ENCODE data around the gene CNTN6. TPM values are rescaled to one million over a fixed set of nuclear protein-coding genes. Genes with fewer than 3 reads are reported as not detected.
"Not testable (repeated sequence)": the region's sequence is repeated elsewhere in the genome, so short reads cannot be mapped to it uniquely, and the experiment has no call there.

The CNTN6 gene
- total RNA-seq, 1 donor from 2014 or later, result 0.16 TPM

DNA sequence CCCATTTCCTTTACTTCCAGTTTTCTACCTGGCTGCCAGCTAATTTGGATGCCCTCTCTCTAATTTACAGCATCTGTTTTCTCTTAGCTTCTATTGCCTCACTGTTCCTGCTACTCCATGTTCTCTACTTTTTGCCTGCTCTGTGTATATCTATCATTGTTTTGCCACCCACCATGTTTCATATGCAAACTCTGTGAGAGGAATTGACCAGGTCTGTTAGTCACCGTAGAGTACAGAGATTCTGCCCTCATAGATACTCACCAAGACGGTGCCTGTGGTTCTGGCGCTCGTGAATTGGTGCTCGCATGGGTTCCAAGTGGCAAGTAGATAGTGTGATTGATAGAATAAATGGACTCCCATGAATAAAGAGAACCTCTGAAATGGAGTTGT is 288.8 kb downstream of the CNTN6 start:
- intact Hi-C loops (cut with DNase I), result no loop called here
- DNase-seq (ENCODE audit: low spot score), result no peak

GRCh38 chr3:1387396-1387905 is 294.6 kb downstream of the CNTN6 start:
- intact Hi-C loops (cut with DNase I); DNase-seq (ENCODE audit: low spot score): not testable (repeated sequence)

GRCh38 chr3:1394188-1394587 is 301.4 kb downstream of the CNTN6 start:
- no peak for DNase-seq (ENCODE audit: low spot score)
- intact Hi-C loops (cut with DNase I), result no loop called here

GRCh38 chr3:1400571-1400970 is 307.7 kb downstream of the CNTN6 start:
- no peak for DNase-seq (ENCODE audit: low spot score)

GRCh38 chr3:1404270-1404962 is 311.6 kb downstream of the CNTN6 start:
- intact Hi-C loops (cut with DNase I), result no loop called here
- no peak for DNase-seq (ENCODE audit: low spot score)

More at GRCh38 chr3:1400571-1400970, 307.7 kb downstream of the CNTN6 start:
- intact Hi-C loops (cut with DNase I), result no loop called here

DNA sequence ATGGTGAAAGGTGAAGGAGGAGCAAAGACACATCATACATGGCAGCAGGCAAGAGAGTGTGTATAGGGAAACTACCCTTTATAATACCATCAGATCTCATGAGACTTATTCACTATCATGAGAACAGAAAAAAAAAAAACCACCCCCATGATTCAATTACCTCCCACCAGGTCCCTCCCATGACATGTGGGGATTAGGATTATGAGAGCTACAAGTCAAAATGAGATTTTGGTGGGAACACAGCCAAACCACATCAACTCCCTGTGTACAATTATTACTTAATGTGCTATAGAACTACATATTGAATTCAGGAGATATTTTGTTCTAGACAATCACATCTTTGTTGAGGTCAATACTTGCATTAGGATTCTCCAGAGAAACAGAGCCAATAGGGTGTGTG is 313.4 kb downstream of the CNTN6 start:
- intact Hi-C loops (cut with DNase I), result no loop called here
- no peak for DNase-seq (ENCODE audit: low spot score)

GRCh38 chr3:1421577-1421976 is 328.8 kb downstream of the CNTN6 start:
- intact Hi-C loops (cut with DNase I), result no loop called here
- no peak for DNase-seq (ENCODE audit: low spot score)

DNA sequence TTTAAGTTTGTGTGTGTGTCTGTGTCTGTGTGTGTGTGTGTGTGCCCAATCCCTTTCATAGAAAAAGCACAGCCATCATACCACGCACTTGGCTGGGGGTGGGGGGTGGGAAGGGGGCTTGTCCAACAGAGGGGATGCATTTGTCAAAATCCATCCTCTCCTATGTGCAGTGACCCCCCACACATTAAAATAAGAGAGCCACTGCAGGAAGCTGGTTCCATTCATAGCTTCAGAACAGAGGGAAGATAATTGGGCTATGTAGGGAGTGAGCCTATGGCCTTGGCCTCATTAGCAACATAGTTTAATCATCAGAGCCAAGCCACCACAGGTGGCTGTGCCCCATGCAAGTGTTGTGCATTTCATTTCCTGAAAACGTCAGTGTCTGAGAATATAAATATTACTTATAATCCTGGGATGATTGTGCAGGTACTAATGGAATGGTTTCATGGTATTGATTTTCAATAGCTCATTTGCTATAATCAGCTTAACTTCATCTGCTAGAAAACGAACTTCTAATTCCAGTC is 330.8 kb downstream of the CNTN6 start:
- intact Hi-C loops (cut with DNase I), result no loop called here

DNA sequence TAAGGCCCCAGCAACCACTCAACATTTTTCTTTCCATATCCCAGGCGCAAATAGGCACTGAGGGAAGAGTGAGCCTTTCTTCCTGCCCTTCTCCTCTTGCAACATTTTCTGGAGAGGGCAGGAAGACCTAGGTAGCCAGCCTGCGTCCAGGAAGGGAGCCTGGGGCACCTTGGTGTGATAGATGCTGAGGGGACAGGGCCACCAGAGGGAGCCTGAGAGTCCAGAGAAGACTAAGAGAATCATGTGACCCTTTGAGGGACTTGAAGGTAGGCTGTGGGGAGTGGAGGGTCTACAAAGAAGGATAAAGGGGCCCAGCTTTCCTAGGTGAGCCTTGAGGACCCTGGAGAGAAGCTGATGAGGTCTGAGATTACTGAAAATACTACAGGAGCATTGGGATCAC is 346.6 kb downstream of the CNTN6 start:
- intact Hi-C loops (cut with DNase I), result loop anchor here (10.0 kb wide), 1 partner anchor 1575 kb away; no protein-coding TSS in a partner anchor
- no peak for DNase-seq (ENCODE audit: low spot score)

More for the DNA sequence above, 330.8 kb downstream of the CNTN6 start:
- DNase-seq (ENCODE audit: low spot score), result no peak

DNA sequence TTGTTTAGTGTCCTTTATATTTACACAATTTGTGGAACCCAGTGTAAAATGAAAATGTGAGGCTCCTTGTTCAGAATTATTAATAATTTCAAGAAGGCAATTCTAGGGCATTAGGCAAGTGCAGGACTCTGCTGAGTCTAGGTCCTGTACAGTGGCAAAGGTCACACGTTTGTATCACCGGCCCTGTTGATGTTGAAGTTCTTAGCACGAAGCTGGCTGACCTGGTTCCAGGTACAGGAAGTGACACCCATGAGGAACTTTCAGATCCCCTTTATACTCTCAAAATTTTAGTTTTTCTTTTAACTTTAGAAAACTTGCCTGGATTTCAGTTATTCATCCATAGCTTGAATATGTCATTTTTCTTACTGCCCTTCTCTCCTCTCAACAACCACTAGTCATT is 349.4 kb downstream of the CNTN6 start:
- DNase-seq (ENCODE audit: low spot score), result no peak
- intact Hi-C loops (cut with DNase I), result no loop called here

DNA sequence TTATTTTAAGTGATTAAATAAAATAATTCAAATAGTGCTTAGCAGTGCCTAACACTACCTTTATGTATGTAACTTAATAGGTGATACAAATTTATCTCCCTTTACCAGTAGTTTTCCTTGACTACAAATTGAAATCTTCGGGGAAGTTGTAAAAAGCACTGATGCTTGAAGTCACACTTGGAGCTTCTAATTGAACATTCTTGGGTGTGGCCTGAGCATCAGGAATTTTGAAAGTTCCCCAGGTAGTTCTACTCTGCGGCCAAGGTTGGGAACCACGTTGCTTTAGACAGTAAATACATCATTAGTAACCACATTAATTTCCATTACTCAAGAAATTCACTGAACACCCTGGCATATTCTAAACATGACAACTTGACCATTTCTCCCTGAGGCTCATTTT is 351.4 kb downstream of the CNTN6 start:
- intact Hi-C loops (cut with DNase I), result no loop called here
- no peak for DNase-seq (ENCODE audit: low spot score)

DNA sequence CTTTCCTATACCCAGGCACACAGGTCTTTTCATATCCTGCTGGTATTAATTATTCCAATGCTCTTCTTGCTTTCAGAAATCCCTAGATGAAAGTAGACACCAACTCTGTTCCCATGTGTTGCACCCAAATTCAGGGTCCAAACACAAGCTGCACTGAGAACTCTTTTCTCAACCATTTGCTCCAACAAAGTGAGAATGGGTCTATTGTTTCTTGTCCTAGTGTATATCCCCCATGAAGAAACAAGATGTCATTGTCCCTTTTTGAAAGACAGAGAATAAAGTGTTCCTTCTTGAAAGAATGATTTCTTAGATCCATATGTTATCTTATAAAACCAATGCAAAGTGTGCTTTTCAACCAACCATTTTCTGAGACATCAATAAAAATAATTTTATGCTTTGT is 353.7 kb downstream of the CNTN6 start:
- DNase-seq (ENCODE audit: low spot score), result no peak
- intact Hi-C loops (cut with DNase I), result no loop called here

DNA sequence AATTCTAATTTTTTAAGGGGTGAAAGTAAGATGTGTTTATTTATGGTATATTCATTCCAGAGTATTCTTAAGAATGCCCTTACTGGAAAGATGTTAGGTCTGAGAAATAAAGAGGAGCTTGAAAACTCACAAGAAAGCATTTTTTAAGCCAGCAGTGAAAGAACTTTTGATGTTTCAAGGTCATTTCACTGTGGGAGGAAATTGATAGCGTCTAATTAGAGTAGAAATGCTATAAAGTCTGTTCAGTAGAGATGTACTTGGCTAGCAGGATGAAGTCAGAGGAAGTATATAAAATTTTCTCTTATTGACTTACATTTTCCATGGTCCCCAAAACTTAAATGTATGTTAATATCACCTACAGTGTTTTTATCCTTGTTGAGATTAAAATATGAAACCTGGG is 354.6 kb downstream of the CNTN6 start:
- no peak for DNase-seq (ENCODE audit: low spot score)
- intact Hi-C loops (cut with DNase I), result no loop called here

DNA sequence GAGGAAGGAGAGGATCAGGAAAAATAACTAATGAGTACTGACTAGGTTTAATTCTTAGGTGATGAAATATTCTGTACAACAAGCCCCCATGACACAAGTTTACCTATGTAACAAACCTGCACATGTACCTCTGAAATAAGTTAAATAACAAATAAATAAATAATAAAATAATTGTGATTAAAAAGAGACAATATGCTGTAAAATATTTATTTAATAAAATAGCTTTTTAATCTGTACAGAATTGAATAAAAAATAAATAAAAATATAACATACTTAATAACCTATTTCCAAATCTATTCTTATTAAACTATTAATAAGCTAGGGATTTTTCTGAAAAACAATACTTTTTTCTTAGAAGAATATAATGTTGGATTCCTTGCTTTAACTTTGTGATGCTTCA is 355.6 kb downstream of the CNTN6 start:
- intact Hi-C loops (cut with DNase I), result no loop called here
- no peak for DNase-seq (ENCODE audit: low spot score)

Data from cardiac septum (tissue), 1 donor.